ENCODE results near the gene TMEM131L. TPM values are rescaled to one million over a fixed set of nuclear protein-coding genes. Genes with fewer than 3 reads are reported as not detected.

TMEM131L gene
- total RNA-seq, 1 donor, result 9.0 TPM

DNA sequence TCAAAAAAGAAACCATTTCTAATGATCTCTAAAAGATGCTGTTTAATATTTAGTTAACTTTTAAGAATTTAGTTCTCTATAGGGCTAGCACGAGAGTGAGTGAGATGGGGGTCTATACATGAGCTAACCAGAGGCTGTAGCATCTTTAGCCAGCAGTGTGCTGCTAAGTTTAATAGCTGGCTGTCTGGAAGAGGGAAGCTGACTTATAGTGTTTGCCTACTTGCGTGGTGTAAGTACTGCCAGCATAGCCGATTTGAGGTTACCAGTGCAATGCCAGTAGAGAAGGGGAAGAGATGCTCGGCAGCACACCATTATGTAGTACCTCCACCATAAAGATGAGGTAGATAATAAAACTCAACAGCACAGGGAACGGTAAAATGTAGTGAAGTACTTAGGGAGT lies 47.1 kb upstream of the TMEM131L start:
- H3K79me2 ChIP-seq (ENCODE audit: insufficient read depth, low read length), result no peaks in the 10 kb centered on the region
- no peak overlapping the region for H3K4me3 ChIP-seq (ENCODE audit: insufficient read depth, low read length)
- no peak for TF ChIP-seq CTCF (IDR thresholded peaks at IDR 0.05; ENCODE audit: extremely low read depth, low read depth, low read length)
- no peaks in the 10 kb centered on the region for H4K20me1 ChIP-seq (ENCODE audit: insufficient read depth, low read length)
- no peak overlapping the region for H3K27ac ChIP-seq (ENCODE audit: low read depth, low read length)
- no peaks in the 10 kb centered on the region for H3K9me3 ChIP-seq (ENCODE audit: low read depth, low read length)
- H3K27me3 ChIP-seq (ENCODE audit: insufficient read depth, low read length), result no peaks in the 10 kb centered on the region
- DNase-seq (ENCODE audit: insufficient read length, low spot score, missing footprints), result no peak
- no peaks in the 10 kb centered on the region for H3K4me1 ChIP-seq (ENCODE audit: insufficient read depth, low read length)
- no peaks in the 10 kb centered on the region for H3K36me3 ChIP-seq (ENCODE audit: insufficient read depth, low read length)
- no peak overlapping the region for H3K4me2 ChIP-seq (ENCODE audit: insufficient read depth, low read length)
- H2AFZ ChIP-seq (ENCODE audit: low read length), result no peak overlapping the region

GRCh38 chr4:153419673-153420278 lies 46.4 kb upstream of the TMEM131L start:
- H3K4me1 ChIP-seq (ENCODE audit: insufficient read depth, low read length), result no peaks in the 10 kb centered on the region
- no peak overlapping the region for H3K4me2 ChIP-seq (ENCODE audit: insufficient read depth, low read length)
- no peak for TF ChIP-seq CTCF (IDR thresholded peaks at IDR 0.05; ENCODE audit: extremely low read depth, low read depth, low read length)
- no peaks in the 10 kb centered on the region for H3K27me3 ChIP-seq (ENCODE audit: insufficient read depth, low read length)
- no peak for DNase-seq (ENCODE audit: insufficient read length, low spot score, missing footprints)
- H3K36me3 ChIP-seq (ENCODE audit: insufficient read depth, low read length), result no peaks in the 10 kb centered on the region
- H3K9me3 ChIP-seq (ENCODE audit: low read depth, low read length), result no peaks in the 10 kb centered on the region
- no peak overlapping the region for H2AFZ ChIP-seq (ENCODE audit: low read length)
- no peak overlapping the region for H3K4me3 ChIP-seq (ENCODE audit: insufficient read depth, low read length)
- H4K20me1 ChIP-seq (ENCODE audit: insufficient read depth, low read length), result no peaks in the 10 kb centered on the region
- H3K79me2 ChIP-seq (ENCODE audit: insufficient read depth, low read length), result no peaks in the 10 kb centered on the region
- no peak overlapping the region for H3K27ac ChIP-seq (ENCODE audit: low read depth, low read length)

GRCh38 chr4:153420361-153420760 lies 45.8 kb upstream of the TMEM131L start:
- H3K36me3 ChIP-seq (ENCODE audit: insufficient read depth, low read length), result no peaks in the 10 kb centered on the region
- H2AFZ ChIP-seq (ENCODE audit: low read length), result no peak overlapping the region
- TF ChIP-seq CTCF (IDR thresholded peaks at IDR 0.05; ENCODE audit: extremely low read depth, low read depth, low read length), result no peak
- no peaks in the 10 kb centered on the region for H4K20me1 ChIP-seq (ENCODE audit: insufficient read depth, low read length)
- H3K27me3 ChIP-seq (ENCODE audit: insufficient read depth, low read length), result no peaks in the 10 kb centered on the region
- H3K27ac ChIP-seq (ENCODE audit: low read depth, low read length), result no peak overlapping the region
- H3K4me1 ChIP-seq (ENCODE audit: insufficient read depth, low read length), result no peaks in the 10 kb centered on the region
- no peaks in the 10 kb centered on the region for H3K9me3 ChIP-seq (ENCODE audit: low read depth, low read length)
- no peaks in the 10 kb centered on the region for H3K79me2 ChIP-seq (ENCODE audit: insufficient read depth, low read length)
- H3K4me3 ChIP-seq (ENCODE audit: insufficient read depth, low read length), result no peak overlapping the region
- peak; percentile 34 for DNase-seq (ENCODE audit: insufficient read length, low spot score, missing footprints)
- H3K4me2 ChIP-seq (ENCODE audit: insufficient read depth, low read length), result no peak overlapping the region

GRCh38 chr4:153421941-153422340 lies 44.2 kb upstream of the TMEM131L start:
- no peak for TF ChIP-seq CTCF (IDR thresholded peaks at IDR 0.05; ENCODE audit: extremely low read depth, low read depth, low read length)
- H3K79me2 ChIP-seq (ENCODE audit: insufficient read depth, low read length), result no peaks in the 10 kb centered on the region
- no peaks in the 10 kb centered on the region for H4K20me1 ChIP-seq (ENCODE audit: insufficient read depth, low read length)
- no peak for DNase-seq (ENCODE audit: insufficient read length, low spot score, missing footprints)
- H3K27me3 ChIP-seq (ENCODE audit: insufficient read depth, low read length), result no peaks in the 10 kb centered on the region
- H3K4me3 ChIP-seq (ENCODE audit: insufficient read depth, low read length), result no peak overlapping the region
- H3K4me2 ChIP-seq (ENCODE audit: insufficient read depth, low read length), result no peak overlapping the region
- no peak overlapping the region for H3K27ac ChIP-seq (ENCODE audit: low read depth, low read length)
- H3K9me3 ChIP-seq (ENCODE audit: low read depth, low read length), result no peaks in the 10 kb centered on the region
- no peaks in the 10 kb centered on the region for H3K36me3 ChIP-seq (ENCODE audit: insufficient read depth, low read length)
- H3K4me1 ChIP-seq (ENCODE audit: insufficient read depth, low read length), result no peaks in the 10 kb centered on the region
- H2AFZ ChIP-seq (ENCODE audit: low read length), result no peak overlapping the region
